A549 (cell line): ENCODE data around the gene SH3BP5L.

ENCODE experiments used
- CHD4 ChIP-seq: fragments of 200-600 bp; sonication (generic); IDR thresholded peaks from 2 replicates; pipeline ENCODE4 v1.6.1; 2016; ENCODE audit warnings: antibody characterized with exemption, mild to moderate bottlenecking, borderline replicate concordance
- ELK1 ChIP-seq: fragments of 150-350 bp; IDR thresholded peaks from 2 replicates; pipeline ENCODE4 v1.6.1; 2014; ENCODE audit warnings: low read depth, mild to moderate bottlenecking, low read length
- ESRRA ChIP-seq: fragments of 150-350 bp; IDR thresholded peaks from 2 replicates; pipeline ENCODE4 v1.6.1; 2014; ENCODE audit warnings: mild to moderate bottlenecking, low read length, borderline replicate concordance
- HMGXB4 ChIP-seq: fragments of 250-450 bp; sonication (Bioruptor Pico); IDR thresholded peaks from 2 replicates; pipeline ENCODE4 v1.5.0; 2021; ENCODE audit warnings: mild to moderate bottlenecking, moderate library complexity, borderline replicate concordance
- POLR2A ChIP-seq: IDR thresholded peaks from 2 replicates; pipeline ENCODE4 v1.6.1; 2012; ENCODE audit warnings: mild to moderate bottlenecking, low read length
- RCOR1 ChIP-seq: fragments of 150-350 bp; IDR thresholded peaks from 2 replicates; pipeline ENCODE4 v1.6.1; 2014; ENCODE audit warnings: antibody characterized with exemption, low read length, low read depth

- TF ChIP-seq ESRRA: no peak
- no peak for TF ChIP-seq RCOR1
- no peak for TF ChIP-seq POLR2A
- TF ChIP-seq CHD4: no peak
- no peak for TF ChIP-seq ELK1
- TF ChIP-seq HMGXB4 (CRISPR knock-in tag): no peak
Measured at GRCh38 chr1:248775441-248775840, 50.3 kb downstream of the SH3BP5L start.
